ENCODE results near the gene GALNTL6.

The GALNTL6 gene

DNA sequence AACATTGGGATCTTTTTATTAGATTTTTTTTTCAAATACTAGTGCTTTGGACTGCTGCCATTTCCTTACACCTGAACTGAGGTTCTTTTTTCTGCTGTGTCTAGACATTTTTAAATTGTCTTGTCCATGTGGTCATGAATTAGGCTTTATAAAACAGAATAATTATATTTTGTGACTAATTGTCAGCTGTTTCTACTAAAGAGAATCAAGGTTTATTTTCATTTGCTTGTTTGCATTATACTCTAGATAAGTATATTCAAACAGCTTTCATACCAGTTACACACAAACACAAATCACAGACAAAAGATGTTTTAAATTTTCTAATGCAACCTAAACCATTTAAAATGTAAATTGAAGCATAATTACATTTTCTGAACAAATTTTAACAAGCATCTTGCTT, 194.7 kb downstream of the GALNTL6 start:
- DNase-seq, result no peak
- no peak for ATAC-seq

DNA sequence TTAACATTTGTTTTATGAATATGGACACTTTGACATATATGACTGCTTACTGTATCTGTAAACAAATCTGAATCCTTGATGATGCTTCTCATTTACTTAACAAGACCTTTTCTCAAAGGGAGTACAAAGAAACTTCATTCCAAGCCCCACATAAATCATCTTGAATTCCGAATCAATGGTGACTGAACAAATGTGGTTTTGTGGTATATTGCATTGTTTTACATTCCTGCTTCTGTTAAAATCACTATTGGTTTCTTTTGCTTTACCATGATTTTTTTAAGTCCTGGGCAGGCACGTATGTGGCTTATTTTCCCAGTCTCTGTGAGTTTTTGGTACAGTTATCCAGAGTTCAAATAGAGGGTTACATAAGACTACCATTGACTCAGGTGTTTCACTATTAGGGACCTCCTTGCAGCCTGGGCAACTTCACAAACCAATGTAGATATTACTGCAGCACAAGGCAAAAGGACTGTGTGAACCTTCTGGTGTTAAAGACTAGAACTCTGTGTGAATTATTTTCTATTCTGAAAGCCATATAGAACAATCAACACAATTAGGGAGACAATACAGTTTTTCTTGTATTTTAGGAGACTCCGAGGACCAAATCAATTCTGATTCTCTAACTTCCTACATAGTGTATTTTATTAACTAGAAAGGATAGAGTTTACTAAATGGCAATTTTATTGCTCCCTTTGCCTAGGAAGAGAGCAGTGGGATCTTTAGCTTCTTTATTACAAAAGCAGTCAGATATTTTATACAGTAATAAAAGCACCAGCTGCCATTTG, 196.4 kb downstream of the GALNTL6 start:
- ATAC-seq (no peak), DNase-seq (no peak)

DNA sequence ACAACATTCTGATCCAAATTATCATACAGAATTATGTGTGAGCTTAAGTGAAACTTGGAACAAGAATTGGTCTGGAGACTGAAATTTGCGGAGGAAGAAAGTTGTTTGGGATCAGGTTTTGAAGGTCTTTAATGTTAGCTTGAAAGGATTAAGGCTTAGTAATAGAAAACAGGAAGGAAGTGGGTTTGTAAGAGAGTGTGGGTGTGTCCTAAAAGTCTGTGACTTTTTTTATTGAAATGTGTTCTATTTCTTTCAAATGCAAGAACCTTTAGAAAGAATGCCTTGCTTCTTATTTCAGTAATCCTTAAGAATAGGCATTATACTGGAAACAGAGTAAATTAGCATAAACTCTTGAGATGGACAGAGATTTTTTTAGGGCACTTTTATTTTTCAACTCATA, 198.0 kb downstream of the GALNTL6 start:
- ATAC-seq, result no peak

DNA sequence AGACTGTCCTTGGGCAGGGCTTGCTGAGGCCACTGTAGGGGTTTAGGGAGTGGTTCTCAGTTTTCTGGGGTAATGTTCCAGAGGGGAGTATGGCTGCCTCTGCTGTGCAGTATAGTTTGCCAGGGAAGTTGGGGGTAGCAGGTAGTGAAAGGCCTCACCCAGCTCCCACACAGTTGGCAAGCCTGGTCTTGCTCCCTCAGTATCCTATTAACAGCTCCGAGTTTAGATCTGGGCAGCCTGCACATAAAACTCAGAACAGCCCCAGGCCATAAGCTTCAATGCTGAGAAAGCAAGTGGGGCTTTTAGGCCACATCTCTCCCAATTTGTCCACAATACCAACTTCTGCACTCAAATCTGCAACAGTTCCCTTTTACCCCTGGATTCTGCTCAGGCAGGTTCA, 205.2 kb downstream of the GALNTL6 start:
- DNase-seq (no peak), ATAC-seq (no peak)

More for the DNA sequence above, 198.0 kb downstream of the GALNTL6 start:
- no peak for DNase-seq

DNA sequence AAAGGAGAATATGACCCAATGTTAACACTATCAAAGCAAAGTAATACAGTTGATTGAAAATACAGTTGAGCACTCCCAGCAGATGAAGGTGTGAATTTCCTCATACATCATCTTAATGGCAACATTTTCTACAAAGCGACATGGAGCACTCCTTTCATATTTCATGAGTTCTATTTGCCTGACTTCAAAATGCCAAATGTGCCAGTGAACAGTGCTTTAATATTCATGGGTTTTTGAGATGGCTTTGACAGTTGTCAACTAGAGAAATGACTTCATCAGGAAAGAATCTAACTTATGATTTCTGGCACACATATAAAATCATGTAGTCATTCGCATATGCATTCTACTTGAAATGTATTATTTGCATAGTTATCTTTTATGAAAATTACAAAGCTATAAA, 222.4 kb downstream of the GALNTL6 start:
- no peak for DNase-seq

DNA sequence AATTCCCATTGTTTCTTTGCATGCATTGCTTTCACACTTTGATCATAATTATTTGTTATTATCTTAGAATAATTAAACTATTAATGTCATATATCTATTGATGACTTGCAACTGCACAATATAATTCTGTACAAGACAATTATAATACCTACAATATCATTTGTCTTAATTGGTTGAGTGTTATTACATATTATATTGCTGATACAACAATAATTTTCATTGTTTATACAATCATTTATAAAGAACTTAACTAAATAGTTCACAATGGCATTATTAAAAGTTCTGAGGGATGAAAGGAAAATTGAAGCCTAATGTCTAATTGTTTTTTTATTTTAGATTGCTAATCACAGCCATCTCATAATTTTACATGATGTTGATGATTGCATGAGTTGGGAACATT, 227.6 kb downstream of the GALNTL6 start:
- ATAC-seq (no peak), DNase-seq (no peak)

More for the DNA sequence above, 222.4 kb downstream of the GALNTL6 start:
- no peak for ATAC-seq

DNA sequence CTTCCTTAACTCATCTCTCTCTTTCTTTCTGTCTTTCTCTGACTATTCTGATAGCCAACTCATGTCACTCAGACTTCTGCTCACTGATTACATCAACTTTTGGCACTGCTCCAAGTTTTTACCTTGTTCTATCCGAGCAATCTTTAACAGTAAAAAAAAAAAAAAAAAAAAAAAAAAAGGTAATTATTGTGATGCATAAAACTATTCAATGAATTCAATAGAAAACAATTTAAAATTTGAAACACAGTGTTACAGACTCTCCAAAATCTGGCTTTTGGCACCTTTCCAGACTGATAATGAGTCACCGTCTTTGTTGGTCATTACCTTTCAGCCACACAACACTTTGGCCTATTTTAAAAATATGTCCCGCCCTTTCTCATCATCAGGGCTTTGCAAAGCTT, 229.5 kb downstream of the GALNTL6 start:
- ATAC-seq (no peak), DNase-seq (no peak)

DNA sequence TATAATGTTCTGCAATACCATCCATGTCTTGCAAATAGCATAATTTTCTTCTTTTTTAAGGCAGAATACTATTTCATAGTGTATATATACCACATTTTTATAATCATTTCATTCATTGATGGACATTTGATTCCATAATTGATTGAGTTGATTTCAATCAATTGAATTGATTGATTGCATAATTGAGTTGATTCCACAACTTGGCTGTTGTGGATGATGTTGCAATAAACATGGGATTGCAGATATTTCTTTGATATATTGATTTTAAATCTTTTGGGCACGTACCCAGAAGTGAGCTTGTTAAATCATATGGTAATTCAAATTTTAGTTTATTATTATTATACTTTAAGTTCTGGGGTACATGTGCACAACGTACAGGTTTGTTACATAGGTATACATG, 232.8 kb downstream of the GALNTL6 start:
- no peak for DNase-seq

DNA sequence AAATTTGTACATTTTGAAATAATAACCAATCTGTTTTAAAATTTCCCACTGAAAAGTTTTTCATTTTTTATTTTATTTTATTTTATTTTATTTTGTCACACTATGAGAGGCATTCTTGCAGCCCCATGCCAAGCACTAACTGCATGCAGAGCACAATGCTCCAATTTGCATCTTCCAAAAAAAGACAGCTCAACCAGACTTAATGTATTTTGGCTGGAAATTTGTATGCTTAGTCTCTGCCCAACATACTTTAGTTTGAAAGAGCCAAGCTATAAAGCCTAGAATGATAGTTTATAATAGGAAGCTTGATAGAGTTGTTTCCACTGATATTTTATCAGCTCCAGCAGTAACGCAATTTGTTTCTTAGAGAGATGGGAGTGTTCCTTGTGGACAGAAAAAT, 235.5 kb downstream of the GALNTL6 start:
- ATAC-seq (no peak), DNase-seq (no peak)

More for the DNA sequence above, 232.8 kb downstream of the GALNTL6 start:
- ATAC-seq, result no peak

DNA sequence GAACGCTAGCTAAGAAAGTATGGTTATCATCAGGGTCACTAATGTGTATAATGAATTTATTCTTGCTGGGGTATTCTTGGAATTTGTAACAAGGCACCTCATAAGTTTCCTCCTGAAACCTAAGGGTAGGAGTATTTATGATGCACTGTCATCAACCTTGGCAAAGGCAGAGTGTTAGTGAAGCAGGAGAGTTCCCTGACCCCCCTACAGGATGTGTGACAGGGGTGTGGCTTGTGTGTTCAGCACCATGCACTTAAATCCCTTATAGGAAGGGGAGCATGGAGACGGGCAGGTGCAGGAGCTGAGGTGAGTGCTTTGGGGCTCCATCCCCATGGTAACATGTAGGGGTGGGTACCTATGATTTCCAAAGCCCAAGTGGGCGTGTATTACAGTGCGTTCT, 237.7 kb downstream of the GALNTL6 start:
- DNase-seq (no peak), ATAC-seq (no peak)

DNA sequence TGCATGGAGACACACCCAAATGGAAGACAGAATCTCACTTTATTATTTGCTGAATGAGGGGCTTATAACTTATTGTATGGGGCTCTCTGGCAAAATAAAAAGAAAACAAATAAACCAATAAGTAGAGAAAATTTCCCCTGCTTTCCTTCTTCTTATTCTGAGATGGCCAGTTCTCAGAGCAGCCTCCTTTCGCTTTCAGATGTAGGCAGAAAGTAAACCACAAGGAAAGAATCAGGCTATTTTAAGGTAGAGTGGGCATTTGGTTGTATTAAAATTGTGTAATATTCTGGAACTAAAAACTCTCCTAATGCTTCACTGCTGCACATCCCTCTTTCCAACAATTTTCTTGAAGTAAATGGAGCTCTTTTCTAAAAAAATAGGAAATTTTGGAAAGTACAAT, 241.8 kb downstream of the GALNTL6 start:
- ATAC-seq, result no peak
- DNase-seq, result no peak

DNA sequence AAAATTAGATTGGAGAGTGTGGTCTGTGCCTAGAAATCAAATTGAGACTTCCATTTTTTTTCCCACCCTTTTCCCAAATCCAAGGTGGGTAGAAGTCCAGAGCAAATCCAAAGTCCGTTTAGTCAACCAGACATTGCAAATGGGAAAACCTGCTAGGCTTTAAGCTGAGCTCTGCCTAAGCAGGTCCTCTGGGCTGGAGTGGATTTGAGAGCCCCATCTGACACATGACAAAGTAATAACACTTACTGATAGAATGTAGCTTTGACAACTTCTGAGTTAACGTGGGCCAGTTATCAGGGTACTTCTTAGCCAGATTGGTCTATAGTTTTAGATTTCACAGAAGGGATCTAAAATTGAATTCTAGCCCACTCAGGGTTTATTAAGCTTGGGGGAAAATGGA, 242.3 kb downstream of the GALNTL6 start:
- DNase-seq (no peak), ATAC-seq (no peak)

DNA sequence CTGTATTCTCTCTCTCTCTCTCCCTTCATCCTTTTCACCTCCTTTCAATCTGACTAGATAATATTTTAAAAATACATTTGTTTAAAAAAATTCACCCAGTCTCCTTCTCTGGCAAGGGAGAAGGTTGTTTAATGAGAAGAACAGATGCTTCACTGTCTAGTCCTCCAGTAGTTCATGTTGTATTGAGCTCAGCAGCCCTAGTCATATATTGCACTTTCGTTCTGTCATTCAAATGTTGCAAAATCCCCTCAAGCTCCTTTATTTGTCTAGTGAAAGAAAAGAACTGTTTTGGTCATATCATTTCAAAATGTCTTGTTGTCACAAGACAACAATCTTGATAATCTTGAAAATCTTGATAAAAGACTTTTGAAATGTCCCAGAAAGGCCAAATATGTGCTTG, 248.0 kb downstream of the GALNTL6 start:
- DNase-seq (no peak), ATAC-seq (no peak)

DNA sequence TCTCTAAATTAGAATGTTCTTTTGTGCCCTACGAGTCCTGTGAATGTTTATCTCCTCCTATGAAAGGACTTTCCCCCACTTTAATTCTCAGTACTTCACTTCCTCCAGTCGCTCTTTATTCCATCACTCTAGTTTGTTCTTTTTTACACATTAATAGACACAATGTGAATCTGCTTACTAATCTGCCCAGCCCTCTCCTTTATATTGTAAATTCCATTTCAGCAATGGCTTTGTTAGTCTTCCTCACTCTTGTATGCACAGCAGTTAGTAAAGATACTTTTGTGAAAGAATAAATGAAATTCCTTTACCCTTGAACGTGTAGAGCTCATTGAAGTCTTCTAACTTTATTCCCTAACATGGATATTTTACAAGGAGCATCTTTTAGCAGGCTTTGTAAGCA, 255.3 kb downstream of the GALNTL6 start:
- ATAC-seq (no peak), DNase-seq (no peak)

DNA sequence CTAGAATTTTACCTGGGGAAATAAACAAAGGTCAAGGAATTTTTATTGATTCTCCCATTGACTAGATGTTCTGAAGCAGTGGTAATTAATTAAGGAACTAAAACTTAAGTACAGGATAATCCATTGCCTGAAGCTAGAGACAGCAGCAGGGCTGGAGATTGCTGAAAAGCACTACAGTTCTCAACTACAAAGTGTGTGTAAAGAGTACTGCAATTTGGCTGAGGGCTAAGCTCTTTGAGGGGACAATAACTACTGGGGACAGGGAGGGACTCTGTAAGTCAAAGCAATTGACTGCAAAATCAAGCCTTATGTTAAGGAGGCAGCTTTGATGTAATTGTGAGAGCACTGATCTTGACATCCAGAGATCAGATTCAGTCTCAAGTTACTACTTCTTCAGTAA, 260.4 kb downstream of the GALNTL6 start:
- ATAC-seq (no peak), DNase-seq (no peak)

DNA sequence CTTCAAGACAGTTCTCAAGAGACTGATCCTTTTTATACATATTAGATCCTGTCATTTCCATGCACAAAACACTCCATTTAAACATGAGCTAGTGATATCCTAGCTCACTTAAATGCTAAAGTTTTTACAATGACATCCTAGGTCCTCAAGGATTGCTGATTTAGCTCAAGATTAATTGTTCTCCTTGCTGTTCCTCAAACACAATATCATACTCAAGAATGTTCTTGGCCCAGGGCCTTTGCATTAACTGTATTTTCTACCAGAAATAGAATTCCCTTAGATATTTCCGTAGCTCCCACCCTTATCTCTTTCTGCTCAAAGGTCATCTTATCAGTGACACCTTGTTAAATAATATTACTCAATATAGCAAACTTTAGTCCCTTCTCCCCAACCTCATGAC, 270.1 kb downstream of the GALNTL6 start:
- ATAC-seq, result no peak

DNA sequence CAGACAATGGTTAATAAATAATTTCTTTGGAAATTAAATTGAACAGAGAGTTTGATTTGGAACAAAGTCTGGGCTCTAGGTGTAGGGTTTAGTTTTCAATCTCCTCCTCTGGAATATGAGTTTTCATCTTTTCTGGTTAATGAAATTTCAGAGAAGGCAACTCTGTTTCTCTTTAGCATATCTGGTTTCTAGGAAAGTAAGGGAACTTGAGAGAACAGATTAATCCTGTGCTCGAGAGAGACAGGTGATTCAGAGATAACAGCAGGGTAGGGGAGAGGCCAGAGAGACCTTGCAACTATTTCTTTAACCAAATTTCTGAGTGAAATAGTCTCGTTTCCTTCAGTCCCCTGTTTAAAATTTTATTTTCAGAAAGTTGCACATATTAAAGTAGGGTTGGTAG, 275.4 kb downstream of the GALNTL6 start:
- ATAC-seq, result no peak
- DNase-seq, result no peak

More for the DNA sequence above, 270.1 kb downstream of the GALNTL6 start:
- DNase-seq, result no peak

DNA sequence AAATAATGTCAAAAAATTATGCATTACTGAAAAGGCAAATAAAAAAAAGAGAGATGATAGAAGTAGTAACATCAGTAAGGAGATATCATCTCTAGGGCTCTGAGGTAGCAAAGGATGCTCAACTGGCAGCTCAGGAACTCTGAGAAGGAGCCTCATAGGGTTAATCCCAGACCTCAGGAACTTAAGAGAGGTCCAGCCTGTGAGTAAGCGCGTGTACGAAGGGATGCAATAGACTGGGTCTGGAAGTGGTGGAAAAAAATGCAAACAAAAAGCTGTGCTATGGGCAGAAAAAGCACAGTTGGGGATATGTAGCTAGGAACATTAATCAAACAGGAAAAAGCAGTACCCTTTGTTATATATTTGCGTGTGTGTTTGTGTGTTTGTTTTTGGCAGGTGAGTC, 282.0 kb downstream of the GALNTL6 start:
- ATAC-seq (no peak), DNase-seq (no peak)

DNA sequence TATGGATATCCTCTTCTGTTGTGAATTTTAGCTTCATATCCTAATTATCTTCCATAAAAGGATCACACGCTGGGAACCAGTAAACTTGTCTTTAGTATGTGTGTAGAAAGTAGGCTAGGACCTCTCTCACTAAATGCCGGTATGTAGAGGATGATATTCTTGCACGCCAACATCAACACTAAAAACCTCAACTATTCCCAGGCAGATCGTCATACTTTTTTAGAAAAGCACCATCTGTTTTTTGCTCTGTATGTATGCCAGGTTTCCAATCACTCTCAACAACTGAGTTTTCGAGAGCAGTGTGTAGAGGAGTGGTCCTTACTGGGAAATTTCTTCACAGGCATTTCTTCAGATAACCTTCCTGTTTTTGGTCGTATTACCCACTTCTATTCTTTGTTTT, 283.6 kb downstream of the GALNTL6 start:
- no peak for ATAC-seq

DNA sequence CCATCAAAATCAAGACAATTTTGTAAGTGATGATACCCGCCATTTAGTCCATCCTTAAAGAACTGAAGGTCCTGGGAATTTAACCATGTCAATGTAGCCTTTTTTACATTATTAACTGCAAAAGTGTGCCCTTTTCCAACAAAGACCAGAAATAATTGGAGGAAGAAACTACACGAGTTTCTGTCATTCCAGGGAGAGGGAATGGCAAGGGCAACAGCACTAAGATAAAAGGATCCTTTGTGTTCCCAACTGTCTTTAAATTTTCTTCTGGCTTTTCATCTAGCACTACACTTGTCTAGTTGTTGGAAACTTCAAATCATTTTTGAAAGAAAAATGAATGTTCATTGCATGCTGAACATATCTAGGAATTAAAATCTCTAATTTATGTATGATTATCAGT, 286.2 kb downstream of the GALNTL6 start:
- ATAC-seq, result no peak
- DNase-seq, result no peak

More for the DNA sequence above, 283.6 kb downstream of the GALNTL6 start:
- DNase-seq, result no peak

DNA sequence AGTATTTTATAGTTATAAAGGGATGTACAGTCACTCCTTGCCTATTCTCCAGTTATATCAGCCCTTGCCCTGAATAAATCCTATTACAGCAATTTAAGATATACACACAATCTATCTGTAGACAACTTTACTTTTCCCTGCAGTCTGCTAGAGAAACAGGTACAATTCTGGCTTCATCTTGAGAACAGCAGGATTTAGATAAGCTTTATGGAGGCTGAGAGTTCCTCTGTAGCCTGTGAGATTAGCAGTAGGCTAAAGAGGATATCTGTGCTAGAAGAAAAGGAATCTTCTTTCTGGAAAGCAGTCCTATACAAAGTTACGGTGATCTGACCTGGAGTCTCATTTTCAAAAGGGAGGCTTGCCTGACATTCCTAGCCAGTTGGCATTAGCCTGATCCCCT, 290.3 kb downstream of the GALNTL6 start:
- no peak for ATAC-seq
- DNase-seq, result no peak

DNA sequence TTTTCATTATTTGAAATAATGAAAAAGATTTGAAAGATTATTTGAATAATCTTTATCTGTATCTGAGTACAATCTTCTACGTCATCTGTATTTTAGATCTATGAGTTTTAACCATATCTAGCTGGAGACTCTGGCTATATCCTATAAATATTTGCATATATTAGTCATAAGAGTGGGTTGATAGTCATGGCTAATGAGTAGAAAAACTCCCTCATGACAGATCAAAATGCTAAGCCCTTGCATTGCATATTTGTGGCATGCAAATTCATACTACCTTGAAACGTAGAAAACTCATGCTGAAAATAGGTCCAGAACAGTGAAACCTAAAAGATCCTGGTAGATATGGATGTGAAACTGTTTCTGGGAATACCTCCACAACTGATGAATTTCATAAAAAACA, 291.3 kb downstream of the GALNTL6 start:
- ATAC-seq, result no peak
- no peak for DNase-seq

DNA sequence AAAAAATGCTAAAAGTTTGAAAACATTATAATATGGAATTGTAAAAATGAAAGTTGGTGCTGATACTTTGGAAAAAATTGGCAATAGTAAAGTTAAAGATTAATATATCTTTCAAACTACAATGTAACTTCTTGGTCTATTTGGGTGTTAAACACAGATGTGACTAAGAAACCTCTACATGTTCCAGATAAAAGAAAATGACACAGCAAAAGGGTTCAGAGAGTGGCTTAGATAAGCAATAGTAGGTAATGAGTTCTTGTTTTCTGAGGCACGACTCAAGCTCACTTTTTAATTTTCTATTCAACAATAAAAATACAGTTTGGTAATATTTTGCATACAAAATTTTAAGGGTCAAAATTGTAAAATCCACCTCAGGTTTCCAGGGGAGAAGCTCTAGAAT, 292.7 kb downstream of the GALNTL6 start:
- no peak for DNase-seq

DNA sequence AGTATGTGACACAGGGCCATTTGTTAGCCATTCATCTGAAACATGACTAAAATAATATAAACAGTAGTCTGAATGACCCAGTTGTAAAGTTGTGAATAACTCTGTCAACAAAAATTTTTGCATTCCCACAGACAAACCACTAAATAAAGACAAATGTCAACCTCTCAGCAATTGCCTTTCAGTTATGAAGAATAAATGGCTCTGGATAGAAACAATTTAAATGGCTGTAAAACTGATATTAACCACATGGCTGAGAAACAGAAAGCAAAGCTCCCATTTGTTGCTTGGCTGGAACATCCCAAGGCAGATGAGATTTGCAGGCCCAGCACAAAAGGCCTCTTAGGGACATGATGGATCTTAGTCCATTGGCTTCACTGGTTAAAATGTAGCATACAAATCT, 296.3 kb downstream of the GALNTL6 start:
- ATAC-seq (no peak), DNase-seq (no peak)

More for the DNA sequence above, 292.7 kb downstream of the GALNTL6 start:
- no peak for ATAC-seq

All from stimulated activated naive CD8-positive, alpha-beta T cell treated with anti-CD3 and anti-CD28 coated beads, Interleukin-15, Interleukin-2, amounts not matched to agents 100 U/mL and 50 U/mL, for 24 hours (primary cell).